GM19099 (cell line): ENCODE data around the gene TMEM140.

Experiments used
- POLR2A ChIP-seq: IDR thresholded peaks from 3 replicates; pipeline ENCODE4 v1.6.1; 2011; ENCODE audit warnings: low read depth; ENCODE audit not compliant: insufficient read length; ENCODE audit errors: extremely low read depth

The TMEM140 gene

GRCh38 chr7:135197906-135198655, 50.2 kb downstream of the TMEM140 start:
- no peak for TF ChIP-seq POLR2A

- TF ChIP-seq POLR2A = no peak
These were observed 51.6 kb downstream of the TMEM140 start for GRCh38 chr7:135199439-135199838.

GRCh38 chr7:135200821-135201331, 53.0 kb downstream of the TMEM140 start:
- TF ChIP-seq POLR2A = no peak

- no peak for TF ChIP-seq POLR2A
These were observed 53.5 kb downstream of the TMEM140 start for GRCh38 chr7:135201350-135201749.

- no peak for TF ChIP-seq POLR2A
These were observed 56.5 kb downstream of the TMEM140 start for GRCh38 chr7:135204341-135204749.

GRCh38 chr7:135204876-135205275, 57.0 kb downstream of the TMEM140 start:
- TF ChIP-seq POLR2A = no peak

- TF ChIP-seq POLR2A = no peak
These were observed 58.0 kb downstream of the TMEM140 start for GRCh38 chr7:135205850-135206249.

- peak; percentile 39 for TF ChIP-seq POLR2A
These were observed 59.1 kb downstream of the TMEM140 start for GRCh38 chr7:135206941-135207391.

GRCh38 chr7:135207406-135208101, 59.7 kb downstream of the TMEM140 start:
- peak; percentile 20 for TF ChIP-seq POLR2A

- TF ChIP-seq POLR2A = peak; percentile 18
These were observed 60.4 kb downstream of the TMEM140 start for GRCh38 chr7:135208102-135208793.

- peak; percentile 17 for TF ChIP-seq POLR2A
These were observed 61.5 kb downstream of the TMEM140 start for GRCh38 chr7:135209225-135209834.

GRCh38 chr7:135210888-135211178, 63.0 kb downstream of the TMEM140 start:
- no peak for TF ChIP-seq POLR2A

- peak; percentile 86 for TF ChIP-seq POLR2A
These were observed 63.5 kb downstream of the TMEM140 start, which contains the start of gene WDR91 for GRCh38 chr7:135211179-135211945. TSS of gene WDR91 (minus strand) at chr7:135211526. CDS start at chr7:135211502, 24 bp downstream.

- TF ChIP-seq POLR2A = no peak
These were observed 66.0 kb downstream of the TMEM140 start for GRCh38 chr7:135213831-135214230.
